MG63 (cell line): ENCODE results near the gene STRA8. TPM values are rescaled to one million over a fixed set of nuclear protein-coding genes. Genes with fewer than 3 reads are reported as not detected.

Source experiments
- DNase-seq: peaks from one replicate; pipeline ENCODE4 v3.0.0-alpha.2; 2020
- H3K27me3 ChIP-seq: fragments of 250-450 bp; sonication (Bioruptor Pico); 2 replicates; pipeline ENCODE4 v1.5.1; 2020; ENCODE audit warnings: mild to moderate bottlenecking, moderate library complexity
- H3K36me3 ChIP-seq: fragments of 250-450 bp; sonication (Bioruptor Pico); 2 replicates; pipeline ENCODE4 v1.5.1; 2020; ENCODE audit warnings: mild to moderate bottlenecking, moderate library complexity
- H3K4me3 ChIP-seq: fragments of 250-450 bp; sonication (Bioruptor Pico); 2 replicates; pipeline ENCODE4 v1.5.1; 2020; ENCODE audit warnings: mild to moderate bottlenecking, moderate library complexity
- H3K9me3 ChIP-seq: fragments of 250-450 bp; sonication (Bioruptor Pico); 2 replicates; pipeline ENCODE4 v1.5.1; 2020; ENCODE audit warnings: mild to moderate bottlenecking, moderate library complexity
- total RNA-seq: library from RNA; depleted of rRNA; stranded (reverse); fragments of >200 nt; shearing (Covaris generic); gene quantifications from 2 replicates; pipeline ENCODE4 v1.2.3, GENCODE V29; 2014; ENCODE audit warnings: low replicate concordance

Gene STRA8
- total RNA-seq, 1 experiment from 2014 or later = not detected

DNA sequence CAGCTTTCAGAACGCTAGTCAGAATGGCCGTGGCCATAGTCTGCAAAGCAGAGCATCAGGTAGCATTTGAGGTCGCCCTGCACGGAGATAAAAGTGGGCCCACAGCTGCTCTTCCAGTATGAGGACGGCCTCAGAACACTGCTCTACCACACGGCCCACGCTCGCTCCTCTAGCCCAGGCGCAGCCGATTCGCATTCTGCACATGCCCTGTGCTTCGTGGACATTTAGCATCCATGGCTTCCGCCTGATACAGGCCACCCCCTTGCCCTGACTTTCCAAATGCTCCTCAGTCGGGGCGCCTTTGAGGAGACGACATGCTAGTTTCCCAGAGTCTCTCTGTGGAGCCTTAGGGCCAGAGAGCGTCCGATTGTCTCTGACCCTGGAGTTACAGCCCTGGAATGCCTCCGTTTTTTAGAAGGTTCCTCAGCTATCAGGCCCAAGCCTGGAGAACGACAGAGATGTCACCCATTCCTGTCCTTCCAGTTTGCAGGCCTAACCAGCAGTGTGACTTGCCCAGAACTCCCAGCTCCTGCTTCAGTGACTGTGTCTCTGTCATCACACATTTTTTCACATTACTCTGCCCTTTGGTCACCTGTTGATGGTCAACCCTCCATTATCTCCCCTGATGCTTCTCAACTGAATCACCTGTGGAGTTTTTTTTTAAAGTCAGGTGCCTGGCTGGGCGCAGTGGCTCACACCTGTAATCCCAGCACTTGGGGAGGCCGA lies 14.3 kb downstream of the STRA8 start:
- H3K9me3 ChIP-seq = no peaks in the 10 kb centered on the region
- no peaks in the 10 kb centered on the region for H3K36me3 ChIP-seq
- no peak for DNase-seq
- H3K4me3 ChIP-seq = no peak overlapping the region
- no peaks in the 10 kb centered on the region for H3K27me3 ChIP-seq

DNA sequence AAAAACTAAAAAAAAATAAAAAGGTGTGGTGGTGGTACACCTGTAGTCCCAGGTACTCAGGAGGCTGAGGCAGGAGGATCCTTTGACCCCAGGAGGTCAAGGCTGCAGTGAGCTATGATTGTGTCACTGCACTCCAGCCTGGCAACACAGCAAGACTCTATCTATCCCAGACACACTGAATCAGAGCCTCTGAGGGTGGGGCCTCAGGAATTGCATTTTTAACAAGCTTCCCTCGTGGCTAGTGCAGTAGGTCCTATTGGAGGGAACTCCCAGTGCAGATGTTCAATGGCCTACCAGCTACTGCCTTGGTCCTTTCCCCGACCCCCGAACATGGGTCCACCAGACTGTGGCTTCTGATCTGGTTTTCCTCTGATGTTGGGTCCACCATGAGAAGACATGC lies 14.9 kb downstream of the STRA8 start:
- no peaks in the 10 kb centered on the region for H3K27me3 ChIP-seq
- H3K36me3 ChIP-seq = no peaks in the 10 kb centered on the region
- no peak overlapping the region for H3K4me3 ChIP-seq
- DNase-seq = no peak
- H3K9me3 ChIP-seq = no peaks in the 10 kb centered on the region

DNA sequence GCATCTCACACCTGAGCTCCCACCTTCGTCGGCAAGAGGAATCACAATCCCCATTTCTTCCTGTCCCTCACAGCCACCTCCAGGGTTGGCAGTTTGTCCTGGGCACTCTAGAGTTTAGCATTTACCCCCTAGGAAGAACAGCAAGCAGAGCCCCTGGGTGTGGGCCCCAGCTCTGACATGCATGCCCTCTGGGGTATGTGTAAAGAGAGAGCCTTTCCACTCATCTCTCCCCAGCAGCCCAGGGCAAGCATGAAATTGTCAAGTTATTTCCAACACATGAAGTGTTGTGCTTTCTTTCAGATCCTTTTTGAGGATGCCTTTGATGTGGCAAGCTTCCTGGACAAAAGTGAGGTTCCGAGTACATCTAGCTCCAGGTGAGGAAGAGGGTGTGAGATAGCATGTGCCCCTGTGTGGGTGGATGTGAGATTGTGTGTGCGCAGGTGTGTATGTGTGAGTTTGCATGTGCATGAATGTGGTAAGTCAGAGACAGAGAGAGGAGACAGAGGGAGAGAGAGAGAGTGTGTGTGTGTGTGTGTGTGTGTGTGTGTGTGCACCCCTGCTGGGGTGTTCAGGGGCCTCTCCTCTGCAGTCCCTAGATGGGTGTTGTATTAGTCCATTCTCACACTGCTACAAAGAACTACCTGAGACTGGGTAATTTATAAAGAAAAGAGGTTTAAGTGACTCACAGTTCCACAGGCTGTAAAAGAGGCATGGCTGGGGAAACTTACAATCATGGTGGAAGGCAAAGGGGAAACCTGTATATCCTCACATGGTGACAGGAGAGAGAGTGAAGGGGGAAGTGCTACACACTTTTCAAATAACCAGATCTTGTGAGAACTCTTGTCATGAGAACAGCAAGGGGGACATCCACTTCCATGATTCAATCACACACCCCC lies 18.1 kb downstream of the STRA8 start:
- Histone ChIP-seq H3K4me3 (no peak overlapping the region), H3K36me3 (no peaks in the 10 kb centered on the region), H3K9me3 (no peaks in the 10 kb centered on the region), H3K27me3 (no peaks in the 10 kb centered on the region)
- DNase-seq = no peak

- H3K27me3 ChIP-seq = no peaks in the 10 kb centered on the region
- no peaks in the 10 kb centered on the region for H3K9me3 ChIP-seq
- peak; percentile 90 for DNase-seq
- no peak overlapping the region for H3K4me3 ChIP-seq
- no peaks in the 10 kb centered on the region for H3K36me3 ChIP-seq
Observed at GRCh38 chr7:135253851-135254771, 20.5 kb downstream of the STRA8 start.

DNA sequence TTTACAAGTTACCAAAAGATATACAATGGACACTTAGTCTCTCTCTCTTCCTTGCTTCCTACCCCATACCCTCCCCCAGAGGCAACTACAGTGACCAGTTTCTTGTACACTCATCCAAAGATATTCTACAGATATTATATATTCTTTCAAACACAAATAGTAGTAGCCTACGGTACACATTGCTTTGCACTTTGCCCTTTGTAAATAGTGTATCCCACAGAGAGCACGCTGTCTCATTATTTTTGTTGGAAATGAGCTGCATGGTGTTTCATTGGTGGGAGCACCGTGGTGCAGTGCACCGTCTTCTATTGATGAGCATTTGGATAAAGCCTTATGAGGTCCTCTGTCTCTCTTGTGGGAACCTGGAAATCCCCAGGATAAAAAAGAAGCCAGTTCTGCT lies 24.2 kb downstream of the STRA8 start:
- Histone ChIP-seq H3K36me3 (no peaks in the 10 kb centered on the region), H3K9me3 (no peaks in the 10 kb centered on the region), H3K27me3 (no peaks in the 10 kb centered on the region), H3K4me3 (no peak overlapping the region)
- DNase-seq = no peak

- DNase-seq = no peak
- no peaks in the 10 kb centered on the region for H3K27me3 ChIP-seq
- H3K9me3 ChIP-seq = no peaks in the 10 kb centered on the region
- H3K4me3 ChIP-seq = no peak overlapping the region
- H3K36me3 ChIP-seq = no peaks in the 10 kb centered on the region
Observed at GRCh38 chr7:135258585-135258984, 24.9 kb downstream of the STRA8 start.

DNA sequence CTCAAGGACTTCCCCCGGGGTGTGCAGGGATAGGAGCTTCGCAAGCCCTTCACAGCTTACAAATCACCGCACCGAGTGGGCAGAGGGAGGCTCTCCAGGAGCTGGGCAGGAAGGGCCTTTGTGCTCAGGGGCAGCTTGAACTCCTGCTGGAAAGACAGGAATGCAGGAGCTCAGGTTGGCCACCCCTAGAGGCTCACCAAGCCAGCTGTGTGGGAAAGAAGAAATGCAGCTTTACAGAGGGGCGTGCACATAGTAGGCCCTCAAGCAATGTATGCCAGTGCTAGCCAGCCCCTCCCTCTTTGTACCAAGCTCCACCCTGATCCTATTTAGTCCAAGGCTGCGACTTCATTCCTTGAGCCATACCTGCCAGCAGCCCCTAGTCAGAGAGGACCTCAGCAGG lies 26.1 kb downstream of the STRA8 start:
- Histone ChIP-seq H3K36me3 (no peaks in the 10 kb centered on the region), H3K27me3 (no peaks in the 10 kb centered on the region), H3K4me3 (no peak overlapping the region), H3K9me3 (no peaks in the 10 kb centered on the region)
- no peak for DNase-seq

DNA sequence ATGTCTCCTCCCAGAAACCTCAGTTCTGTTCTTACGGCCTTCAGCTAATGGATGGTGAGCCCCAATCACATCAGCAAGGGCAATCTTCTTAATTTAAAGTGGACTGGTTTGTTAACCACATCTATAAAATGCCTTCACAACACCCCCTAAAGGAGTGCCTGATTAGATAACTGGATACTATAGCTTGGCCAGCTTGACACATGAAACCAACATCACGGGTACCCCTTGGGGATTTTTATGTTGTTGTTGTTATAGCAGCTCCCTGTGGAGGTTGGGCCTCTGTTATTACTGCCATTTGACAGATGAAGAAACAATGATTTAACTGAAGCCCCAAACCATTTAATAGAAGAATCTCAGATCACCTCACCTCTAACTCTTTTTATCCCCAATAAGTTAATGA lies 26.8 kb downstream of the STRA8 start:
- DNase-seq = no peak
- no peak overlapping the region for H3K4me3 ChIP-seq
- H3K27me3 ChIP-seq = no peaks in the 10 kb centered on the region
- no peaks in the 10 kb centered on the region for H3K36me3 ChIP-seq
- no peaks in the 10 kb centered on the region for H3K9me3 ChIP-seq

GRCh38 chr7:135260930-135261721 lies 27.5 kb downstream of the STRA8 start:
- H3K36me3 ChIP-seq = no peaks in the 10 kb centered on the region
- H3K9me3 ChIP-seq = no peaks in the 10 kb centered on the region
- H3K27me3 ChIP-seq = no peaks in the 10 kb centered on the region
- DNase-seq = no peak
- H3K4me3 ChIP-seq = no peak overlapping the region

GRCh38 chr7:135262623-135263320 lies 29.1 kb downstream of the STRA8 start:
- no peak for DNase-seq

DNA sequence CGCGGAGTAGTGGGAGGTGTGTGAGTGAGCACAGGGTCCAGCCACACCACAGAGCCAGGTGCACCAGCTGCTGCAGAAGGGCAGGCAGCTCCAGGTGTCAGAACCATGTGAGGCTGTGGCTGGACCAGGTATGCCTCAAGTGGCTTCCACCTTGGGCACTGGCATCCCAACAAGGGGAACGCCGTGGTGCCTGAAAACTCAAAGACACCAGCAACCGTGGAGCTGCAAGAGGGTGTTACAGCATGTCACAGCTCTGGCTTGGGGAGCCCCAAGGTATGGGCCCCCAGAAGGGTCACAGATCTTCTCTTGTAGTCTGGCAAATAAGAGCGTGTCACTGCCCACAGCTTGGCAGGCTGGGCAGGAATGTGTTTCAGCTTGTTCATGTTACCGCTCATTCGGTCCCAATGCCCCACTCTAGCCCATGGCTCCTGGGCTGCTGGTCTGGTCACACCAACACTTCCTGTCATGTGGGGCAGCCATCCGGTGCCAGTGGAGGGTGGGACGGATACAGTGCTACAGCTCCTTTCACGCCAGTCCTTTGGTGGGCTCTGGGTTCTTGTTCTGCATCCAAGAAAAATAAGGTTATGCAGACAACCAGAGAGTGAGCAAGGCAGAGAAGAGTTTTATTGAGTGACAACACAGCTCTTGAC lies 29.8 kb downstream of the STRA8 start:
- no peaks in the 10 kb centered on the region for H3K9me3 ChIP-seq
- H3K36me3 ChIP-seq = no peaks in the 10 kb centered on the region
- no peak for DNase-seq
- H3K27me3 ChIP-seq = no peaks in the 10 kb centered on the region
- H3K4me3 ChIP-seq = no peak overlapping the region

More at GRCh38 chr7:135262623-135263320, 29.1 kb downstream of the STRA8 start:
- Histone ChIP-seq H3K36me3 (no peaks in the 10 kb centered on the region), H3K27me3 (no peaks in the 10 kb centered on the region), H3K4me3 (no peak overlapping the region), H3K9me3 (no peaks in the 10 kb centered on the region)

DNA sequence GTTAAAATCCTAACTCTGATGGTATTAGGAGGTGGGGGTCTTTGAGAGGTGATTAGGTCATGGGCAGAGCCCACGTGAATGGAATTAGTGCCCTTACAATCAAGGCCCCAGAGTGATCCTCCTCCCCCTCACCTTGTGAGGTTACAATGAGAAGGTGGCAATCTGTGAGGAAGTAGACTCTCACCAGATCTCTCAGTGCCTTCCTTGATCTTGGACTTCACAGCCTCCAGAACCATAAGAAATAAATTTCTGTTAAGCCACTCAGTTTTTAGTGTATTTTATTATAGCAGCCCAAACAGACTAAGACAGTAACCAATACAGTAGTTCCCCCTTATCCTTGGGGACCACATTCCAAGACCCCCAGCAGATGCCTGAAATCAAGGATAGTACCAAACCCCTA lies 32.0 kb downstream of the STRA8 start:
- Histone ChIP-seq H3K36me3 (no peaks in the 10 kb centered on the region), H3K9me3 (no peaks in the 10 kb centered on the region), H3K4me3 (no peak overlapping the region), H3K27me3 (no peaks in the 10 kb centered on the region)
- DNase-seq = no peak

GRCh38 chr7:135269921-135270320 lies 36.3 kb downstream of the STRA8 start:
- H3K9me3 ChIP-seq = no peaks in the 10 kb centered on the region
- no peaks in the 10 kb centered on the region for H3K27me3 ChIP-seq
- H3K4me3 ChIP-seq = no peak overlapping the region
- no peaks in the 10 kb centered on the region for H3K36me3 ChIP-seq
- no peak for DNase-seq

DNA sequence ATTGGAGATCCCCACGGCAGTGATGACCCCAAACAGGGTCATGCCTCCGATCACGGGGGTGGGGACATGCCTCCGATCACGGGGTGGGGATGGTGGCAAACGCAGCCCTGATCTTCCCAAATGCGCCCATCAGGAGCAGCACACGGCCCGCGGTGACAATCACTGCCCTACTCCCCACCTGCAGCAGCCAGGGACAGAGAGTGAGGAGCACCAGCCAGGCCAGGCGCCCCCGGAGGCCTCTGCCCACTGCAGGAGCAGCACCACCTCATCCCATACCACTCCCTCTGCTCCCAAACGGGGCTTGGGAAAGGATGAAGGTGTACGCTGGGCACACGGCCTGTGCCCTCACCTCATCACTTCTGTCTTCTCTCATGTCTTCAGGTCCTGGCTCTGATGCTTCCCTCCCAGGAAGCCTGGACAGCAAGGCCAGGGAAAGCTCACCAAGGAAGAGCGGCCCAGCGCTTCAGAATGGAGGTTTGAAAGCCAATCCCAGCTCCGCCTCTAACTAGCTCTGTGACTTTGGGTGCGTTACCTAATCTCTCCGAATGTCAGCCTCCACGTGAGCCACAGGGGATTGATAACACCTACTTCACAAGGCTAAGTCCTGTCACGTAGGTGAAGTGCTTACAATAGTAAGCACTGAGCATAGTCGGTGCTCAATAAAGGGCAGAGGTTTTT lies 37.1 kb downstream of the STRA8 start:
- H3K36me3 ChIP-seq = no peaks in the 10 kb centered on the region
- H3K27me3 ChIP-seq = no peaks in the 10 kb centered on the region
- no peaks in the 10 kb centered on the region for H3K9me3 ChIP-seq
- no peak for DNase-seq
- H3K4me3 ChIP-seq = no peak overlapping the region

GRCh38 chr7:135271255-135271615 lies 37.6 kb downstream of the STRA8 start:
- Histone ChIP-seq H3K36me3 (no peaks in the 10 kb centered on the region), H3K9me3 (no peaks in the 10 kb centered on the region), H3K27me3 (no peaks in the 10 kb centered on the region), H3K4me3 (no peak overlapping the region)
- DNase-seq = no peak
